IPS DF 4.7 (cell line): ENCODE measurements around the gene VWA8.
"Not testable (repeated sequence)": the region's sequence is repeated elsewhere in the genome, so short reads cannot be mapped to it uniquely, and the experiment has no call there.

ENCODE experiments used
- DNase-seq: peaks from one replicate; pipeline ENCODE4 v3.0.0-alpha.2; 2013; ENCODE audit warnings: low spot score; ENCODE audit errors: extremely low read depth

The VWA8 gene

DNA sequence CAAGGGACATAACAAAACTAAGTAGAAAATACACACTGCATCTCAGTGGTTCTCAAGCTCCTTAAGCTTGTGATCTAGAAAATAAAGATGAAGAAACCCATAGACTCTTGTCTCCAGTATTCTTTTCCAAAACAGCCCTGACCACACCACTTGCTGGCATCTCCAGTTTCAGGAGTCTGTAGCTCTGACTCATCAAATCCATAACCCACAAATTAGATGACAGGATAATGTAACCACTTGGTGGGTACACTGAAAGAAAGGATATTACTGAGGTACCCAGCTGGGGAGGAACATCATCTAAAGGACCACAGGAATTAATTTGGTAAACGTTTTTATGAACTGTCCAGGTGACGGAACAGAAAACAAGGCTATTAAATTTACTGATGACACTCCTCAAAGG, 214.7 kb downstream of the VWA8 start:
- DNase-seq, result no peak

DNA sequence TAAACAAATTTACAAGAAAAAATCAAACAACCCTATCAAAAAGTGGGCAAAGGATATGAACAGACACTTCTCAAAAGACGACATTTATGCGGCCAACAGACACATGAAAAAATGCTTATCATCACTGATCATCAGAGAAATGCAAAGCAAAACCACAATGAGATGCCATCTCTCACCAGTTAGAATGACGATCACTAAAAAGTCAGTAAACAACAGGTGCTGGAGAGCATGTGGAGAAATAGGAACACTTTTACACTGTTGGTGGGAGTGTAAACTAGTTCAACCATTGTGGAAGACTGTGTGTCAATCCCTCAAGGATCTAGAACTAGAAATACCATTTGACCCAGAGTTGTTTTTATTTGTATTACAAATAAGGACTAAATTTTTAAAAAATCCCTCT, 215.4 kb downstream of the VWA8 start:
- DNase-seq, result not testable (repeated sequence)

DNA sequence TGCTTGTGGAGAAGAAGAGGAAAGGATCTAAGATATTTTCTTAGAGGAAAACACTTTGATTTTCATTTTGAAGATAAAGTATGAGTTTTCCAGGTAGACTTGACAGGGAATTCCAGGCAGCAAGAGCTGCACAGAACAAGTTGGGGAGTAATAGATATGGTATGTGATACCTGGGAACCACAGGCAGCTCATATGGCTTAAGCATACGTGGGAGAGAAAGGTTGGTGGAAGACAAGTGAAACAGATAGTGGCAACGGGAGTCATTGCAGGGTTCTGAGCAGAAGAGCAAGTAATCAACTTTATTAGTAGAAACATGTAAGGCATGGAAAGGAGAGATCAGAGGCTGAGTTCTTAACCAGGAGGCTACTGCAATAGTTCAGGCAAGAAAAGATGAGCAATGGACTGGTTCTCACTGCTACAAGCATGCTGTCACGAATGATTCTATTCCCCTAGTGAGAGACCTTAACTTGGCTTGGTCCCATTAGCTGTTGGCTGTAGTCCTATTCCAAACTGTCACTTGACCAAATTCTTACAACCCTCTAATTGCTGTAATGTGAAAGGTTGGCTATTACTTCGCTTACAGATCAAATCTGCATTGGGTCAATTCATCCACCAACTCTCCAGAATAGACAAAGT, 217.9 kb downstream of the VWA8 start:
- DNase-seq, result no peak

DNA sequence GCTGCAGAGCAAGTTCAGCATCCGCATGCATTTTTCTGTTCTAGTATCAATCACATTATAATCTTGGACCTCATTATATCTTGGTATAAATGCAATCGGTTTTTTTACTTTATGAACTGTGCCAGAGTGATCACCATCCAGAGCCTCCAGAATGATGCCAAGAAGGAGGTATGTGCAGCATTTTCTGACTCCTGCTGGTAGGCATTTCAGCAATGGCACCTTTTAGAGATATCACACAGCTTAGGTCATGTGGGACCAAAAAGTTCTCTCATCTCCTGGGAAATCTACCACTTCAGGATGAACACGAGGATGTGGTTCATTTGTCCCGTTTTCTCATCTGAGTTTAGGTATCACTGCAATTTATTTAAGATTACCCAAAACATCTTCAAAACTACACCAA, 220.4 kb downstream of the VWA8 start:
- no peak for DNase-seq

DNA sequence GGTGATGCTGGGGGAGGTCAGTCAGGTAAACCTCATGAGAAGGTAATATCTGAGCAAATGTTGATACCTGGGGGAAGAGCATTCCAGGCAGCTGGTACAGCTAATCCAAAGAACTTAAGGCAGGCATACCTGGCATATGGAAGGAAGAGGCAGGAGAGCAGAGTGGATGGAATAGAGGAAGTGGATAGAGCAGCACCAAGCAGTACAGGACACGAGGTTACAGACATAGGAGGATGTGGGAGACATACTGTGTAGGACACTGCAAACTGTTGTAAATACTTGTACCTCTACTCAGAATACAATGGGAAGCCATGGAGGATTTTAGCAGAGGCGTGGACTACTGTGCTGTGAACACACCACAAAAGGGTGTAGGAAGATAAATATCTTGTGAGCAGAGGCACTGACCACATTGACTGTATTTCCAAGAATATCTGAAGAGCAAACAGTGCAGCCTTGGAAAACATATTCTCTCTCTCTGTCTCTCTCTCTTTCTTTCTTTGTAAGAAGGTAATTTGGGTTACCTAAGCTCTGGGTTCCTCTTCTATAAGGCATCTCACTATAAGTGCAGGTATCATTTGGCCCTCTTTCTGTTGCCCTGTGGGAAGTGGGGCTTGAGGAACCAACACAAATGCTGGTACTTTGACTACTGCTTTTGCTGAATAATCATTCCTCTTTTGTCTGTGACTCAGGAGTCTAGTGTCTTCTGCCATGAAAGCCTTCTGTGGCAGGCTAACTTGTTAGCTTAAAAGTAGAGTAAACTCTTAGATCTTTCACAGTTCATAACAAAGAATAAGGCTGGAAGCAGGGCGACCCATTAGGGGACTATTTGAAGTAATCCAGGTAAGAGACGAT, 238.0 kb downstream of the VWA8 start:
- DNase-seq, result no peak

DNA sequence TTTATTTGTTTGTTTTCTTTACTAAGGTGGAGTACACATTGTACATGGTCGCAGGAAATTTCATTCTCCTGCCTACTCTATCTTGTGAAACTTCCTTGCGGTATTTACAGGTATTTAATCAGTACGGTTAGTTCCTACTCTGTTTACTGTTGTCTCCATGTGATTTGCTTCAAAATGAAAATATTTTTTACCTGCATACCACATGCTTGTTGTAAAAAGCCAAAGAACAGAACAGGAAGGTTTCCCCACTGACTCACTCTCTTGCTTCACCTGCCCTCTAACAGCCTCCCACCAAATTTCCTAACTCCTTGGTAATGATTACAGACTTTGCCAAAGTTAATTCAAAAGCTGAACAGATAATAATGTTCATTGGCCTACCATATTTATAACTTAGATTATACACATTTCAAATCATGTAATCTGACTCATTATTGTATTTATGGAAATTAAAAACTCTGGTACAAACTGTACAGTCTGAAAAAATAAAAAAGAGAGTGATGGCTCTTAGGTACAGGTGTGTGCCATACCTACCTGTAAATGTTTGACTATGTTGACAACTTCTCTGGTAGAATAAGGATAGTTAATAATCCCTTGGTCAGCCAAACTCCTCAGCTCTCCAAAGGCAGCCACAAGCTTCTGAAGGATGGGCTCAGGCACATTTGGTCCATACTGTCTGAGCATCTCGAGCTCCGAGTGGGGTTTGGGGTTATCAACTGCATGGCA, 239.9 kb downstream of the VWA8 start:
- no peak for DNase-seq

DNA sequence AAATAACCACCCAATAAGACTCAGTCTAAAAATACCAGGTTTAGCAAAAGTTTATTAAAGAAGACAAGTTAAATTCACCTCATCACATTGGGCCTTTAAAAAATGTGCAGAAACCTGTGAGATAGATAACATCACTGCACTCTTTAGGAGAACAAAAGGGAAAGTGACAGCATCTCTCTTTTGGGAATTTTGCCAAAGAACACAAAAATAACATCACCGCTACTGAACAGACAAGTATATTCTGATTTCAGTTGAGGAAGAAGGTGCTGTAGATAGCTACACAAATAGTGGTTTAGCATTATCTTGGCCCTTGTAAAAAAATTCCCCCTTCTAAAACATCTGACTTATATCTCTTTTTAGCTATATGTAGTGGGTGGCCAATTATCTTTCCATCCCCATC, 244.7 kb downstream of the VWA8 start:
- DNase-seq, result no peak

DNA sequence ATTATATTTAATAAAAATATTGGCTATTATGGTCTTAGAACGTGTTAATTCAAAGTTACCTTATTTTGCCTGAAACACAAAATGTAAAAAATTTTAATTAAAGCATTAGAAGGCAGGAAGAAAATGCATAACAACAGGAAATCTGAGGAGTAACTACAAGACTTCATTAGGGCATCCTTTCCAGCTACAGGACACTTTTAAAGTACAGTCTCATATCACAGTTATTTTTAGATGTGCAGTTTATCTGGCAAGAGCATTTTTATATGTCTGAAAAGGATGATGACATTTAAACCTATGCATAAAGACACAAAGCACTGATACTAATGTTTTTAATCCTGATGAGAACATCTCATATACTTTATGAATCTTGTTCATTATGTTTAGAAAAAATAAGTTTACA, 247.5 kb downstream of the VWA8 start:
- no peak for DNase-seq

DNA sequence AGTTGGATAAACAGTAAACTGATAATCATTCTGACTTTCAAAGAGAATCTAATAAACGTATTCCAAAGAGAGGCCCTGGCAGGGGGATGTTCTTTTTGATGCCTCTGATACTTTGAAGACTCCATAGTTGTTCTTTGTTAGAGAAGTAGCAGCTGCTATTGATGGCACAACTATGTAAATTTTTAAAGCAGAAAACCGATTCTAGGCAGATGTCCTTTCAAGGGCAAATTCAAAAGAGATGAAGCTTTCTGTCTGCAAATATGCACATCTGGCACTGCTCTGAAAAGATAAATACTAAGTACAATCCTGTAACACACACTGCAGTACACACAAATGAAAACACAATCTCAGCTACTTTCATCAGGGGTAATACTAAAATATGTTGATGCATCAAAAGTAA, 250.1 kb downstream of the VWA8 start:
- DNase-seq, result no peak

DNA sequence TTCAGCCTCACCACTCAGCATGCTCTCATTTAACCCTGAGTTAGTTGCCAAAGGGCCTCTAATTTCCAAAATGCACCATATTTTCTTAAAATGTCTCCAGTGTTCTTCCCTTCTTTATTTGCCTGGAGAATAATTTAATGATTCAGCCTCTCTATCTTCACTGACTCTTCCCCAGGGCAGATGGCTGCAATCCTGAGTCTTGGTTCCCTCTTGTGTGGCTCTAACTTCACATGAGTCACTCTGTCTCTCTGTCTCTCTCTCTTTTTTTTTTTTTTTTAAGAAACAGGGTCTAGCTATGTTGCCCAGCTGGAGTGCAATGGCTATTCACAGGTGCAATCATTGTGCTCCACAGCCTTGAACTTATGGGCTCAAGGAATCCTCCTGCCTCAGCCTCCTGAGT, 251.4 kb downstream of the VWA8 start:
- no peak for DNase-seq

DNA sequence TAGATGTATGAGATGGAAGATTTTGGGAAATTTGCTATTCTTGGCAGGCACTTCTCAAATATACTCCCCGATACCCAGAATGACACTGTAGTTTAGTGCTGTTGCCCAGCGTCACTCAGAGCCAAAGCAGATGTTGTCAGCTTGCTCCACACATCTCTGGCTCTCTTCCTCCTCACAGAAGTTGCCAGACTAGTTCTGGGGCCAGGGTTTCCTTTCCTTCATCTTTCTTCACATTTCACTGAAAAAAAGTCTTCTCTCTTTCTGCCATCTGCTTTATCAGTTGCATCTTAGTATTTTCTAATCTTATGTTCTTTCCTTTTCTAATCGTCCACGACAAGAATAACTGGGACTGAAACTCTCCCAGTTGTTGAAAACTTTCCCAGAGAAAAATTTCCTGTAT, 252.2 kb downstream of the VWA8 start:
- DNase-seq, result no peak

DNA sequence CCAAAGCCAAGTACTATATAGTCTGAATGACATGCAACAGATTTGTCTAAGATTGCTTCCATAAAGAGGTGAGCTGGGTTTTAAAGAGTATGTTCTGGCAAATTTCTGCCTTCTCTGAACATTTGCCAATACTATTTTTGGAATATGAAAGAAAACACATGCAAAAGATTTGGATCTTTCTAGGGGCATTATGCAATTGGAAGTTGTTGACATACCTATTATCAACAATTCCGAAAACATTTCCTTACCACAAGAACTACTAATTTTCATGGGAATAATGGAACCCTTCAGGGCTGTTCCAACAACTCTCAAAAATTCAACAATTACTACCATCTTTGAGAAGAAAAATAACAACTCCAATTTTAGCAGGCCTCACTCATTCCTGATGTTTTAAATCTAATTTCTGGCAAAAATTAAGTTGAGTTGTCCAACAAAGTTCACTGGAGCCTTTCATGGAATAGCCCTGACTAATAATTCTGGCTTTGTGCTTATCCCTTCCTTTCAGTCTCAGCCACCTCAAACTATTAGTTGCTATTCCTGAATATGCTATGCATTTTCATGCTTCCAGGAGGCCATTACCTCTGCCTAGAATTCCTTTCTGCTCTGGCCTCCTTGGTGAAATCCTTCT, 253.6 kb downstream of the VWA8 start:
- no peak for DNase-seq

DNA sequence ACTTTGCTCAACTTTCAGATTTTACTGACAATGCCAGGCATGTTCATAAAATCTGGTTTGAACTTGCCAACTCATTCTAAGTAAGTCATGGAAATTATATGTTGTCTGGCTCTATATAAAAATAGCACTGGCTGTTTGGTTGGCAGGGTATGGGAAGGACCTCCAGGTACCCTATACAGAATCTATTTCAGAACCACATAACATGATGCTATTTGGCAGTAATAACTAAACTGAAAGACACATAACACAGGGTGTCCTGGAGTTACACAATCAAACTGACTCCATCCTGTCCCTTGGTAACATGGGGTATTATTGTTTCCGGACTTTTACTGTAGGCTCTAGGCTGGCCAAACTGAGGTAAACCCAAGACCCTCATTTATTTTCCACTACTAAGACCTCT, 254.8 kb downstream of the VWA8 start:
- DNase-seq, result no peak

DNA sequence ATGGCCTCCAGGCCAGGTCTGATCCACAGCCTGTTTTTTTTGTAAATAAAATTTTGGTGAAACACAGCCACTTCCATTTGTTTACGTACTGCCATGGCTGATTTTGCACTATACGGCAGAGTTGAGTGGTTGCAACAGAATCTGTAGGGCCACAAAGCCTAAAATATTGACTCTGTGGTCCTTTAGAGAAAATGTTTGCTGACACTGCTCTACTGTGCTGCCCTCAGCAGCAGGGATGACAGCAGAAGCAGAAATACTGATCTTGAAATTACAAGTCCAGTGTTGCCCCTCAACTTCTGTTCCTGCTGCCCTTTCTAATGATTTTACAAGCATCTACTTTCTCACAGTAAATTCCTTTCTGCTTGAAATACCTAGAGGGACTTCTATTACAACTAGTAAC, 258.4 kb downstream of the VWA8 start:
- DNase-seq, result no peak

DNA sequence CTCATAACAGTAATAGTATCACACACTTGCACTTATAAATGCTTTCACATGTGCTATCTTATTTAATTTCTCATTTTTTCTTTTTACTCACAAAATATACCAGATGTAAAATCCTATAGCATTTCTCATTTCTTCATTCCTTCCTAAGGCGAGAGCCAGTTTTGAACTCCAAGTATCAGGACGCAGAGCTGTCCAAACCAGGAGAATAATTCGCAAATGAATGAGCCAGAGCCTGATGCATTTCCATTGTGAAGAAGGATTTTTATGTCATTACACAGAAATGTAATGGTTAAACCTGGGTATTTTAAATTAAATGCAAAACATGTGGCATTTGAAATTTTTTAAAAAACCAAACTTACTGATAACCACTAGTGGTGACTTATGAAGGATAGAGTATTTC, 259.2 kb downstream of the VWA8 start:
- no peak for DNase-seq

DNA sequence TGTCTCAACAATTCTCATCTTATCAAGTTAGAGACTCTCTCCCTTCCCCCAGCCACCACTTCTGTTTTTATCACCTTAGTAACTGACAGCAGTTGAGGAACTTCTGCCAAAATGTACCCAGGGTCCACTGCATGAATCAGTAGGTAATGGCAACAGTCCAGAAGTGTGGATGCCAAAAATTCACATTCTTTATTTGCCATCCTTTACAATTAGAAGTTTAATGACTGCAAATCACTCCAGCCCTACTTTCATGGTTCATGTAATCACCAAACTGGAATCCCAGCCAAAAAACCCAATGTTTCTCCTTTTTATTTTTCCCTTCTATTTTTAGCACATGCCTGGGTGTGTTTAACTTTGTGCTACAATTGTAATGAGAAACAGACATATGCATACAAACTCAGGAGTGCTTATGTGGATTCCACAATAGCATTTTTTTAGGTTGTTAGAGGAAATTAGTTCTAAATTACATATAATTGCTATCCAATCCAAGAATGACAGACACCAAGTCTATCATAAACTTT, 260.1 kb downstream of the VWA8 start:
- no peak for DNase-seq

DNA sequence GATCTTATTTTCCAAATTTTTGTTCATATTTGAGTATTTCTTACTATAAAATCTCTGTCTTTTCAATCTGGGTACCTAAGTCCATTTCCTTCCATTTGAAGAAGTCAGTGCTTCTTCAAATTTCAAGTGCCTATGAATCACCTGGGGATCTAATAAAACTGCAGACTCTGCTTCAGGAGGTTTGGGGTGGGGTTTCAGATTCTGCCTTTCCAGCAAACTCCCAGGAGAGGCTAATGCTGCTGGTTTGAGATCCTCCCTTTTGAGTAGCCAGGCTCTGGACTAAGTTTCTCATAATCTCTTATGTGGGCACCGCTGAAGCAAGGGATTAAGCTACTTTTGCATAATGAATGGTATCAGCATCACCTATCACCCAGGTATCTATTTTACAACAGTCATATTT, 261.1 kb downstream of the VWA8 start:
- DNase-seq, result no peak

DNA sequence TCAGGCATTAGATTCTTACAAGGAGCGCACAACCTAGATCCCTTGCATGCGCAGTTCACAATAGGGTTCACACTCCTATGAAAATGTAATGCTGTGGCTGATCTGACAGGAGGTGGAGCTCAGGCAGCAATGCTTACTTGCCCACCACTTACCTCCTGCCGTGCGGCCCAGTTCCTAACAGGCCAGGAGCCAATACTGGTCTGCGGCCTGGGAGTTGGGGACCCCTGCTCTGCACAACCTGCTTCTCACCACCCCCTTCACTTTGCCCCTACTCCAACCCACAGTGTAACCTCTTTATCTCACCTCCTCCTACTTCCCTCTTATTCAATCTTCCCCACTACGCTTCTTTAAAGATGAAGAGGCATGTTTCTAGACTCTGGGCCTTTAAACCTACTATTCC, 263.3 kb downstream of the VWA8 start:
- DNase-seq, result no peak

DNA sequence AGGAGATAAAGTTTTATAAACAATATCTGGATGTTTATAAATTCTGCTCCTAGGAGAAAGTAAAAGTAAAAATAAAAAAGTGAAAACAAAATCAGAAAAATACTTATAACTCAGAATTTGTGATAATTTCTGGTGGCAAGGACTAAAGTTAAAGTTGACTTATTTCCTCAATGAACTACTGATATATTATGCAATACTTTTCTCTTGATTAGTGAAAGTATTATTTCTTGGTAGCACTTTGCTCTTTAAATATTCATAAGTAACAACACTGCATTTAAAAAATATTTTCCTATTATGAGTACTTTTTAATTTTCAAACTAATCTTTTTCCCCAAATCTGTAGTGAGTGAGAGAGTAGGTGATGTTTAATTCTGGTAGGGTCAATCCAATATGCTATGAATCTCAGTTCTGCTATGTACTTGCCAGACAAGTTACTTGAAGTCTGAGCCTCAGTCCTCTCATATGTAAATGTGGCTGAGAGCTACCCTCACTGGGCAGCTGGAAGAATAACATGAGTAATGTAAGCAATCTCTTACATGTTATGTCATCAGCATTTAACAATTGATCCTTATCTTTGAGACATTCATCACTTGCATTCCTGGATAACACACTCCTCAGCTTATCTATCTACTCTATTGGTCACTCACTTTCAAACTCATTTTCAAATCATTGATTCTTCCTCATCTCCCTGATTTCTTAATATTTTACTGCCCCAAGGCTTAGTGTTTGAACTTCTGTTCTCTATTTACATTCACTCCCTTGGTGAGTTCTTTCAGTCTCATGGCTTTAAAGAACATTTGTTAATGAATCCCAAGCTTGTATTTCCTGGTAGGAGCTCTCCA, 264.5 kb downstream of the VWA8 start:
- no peak for DNase-seq

DNA sequence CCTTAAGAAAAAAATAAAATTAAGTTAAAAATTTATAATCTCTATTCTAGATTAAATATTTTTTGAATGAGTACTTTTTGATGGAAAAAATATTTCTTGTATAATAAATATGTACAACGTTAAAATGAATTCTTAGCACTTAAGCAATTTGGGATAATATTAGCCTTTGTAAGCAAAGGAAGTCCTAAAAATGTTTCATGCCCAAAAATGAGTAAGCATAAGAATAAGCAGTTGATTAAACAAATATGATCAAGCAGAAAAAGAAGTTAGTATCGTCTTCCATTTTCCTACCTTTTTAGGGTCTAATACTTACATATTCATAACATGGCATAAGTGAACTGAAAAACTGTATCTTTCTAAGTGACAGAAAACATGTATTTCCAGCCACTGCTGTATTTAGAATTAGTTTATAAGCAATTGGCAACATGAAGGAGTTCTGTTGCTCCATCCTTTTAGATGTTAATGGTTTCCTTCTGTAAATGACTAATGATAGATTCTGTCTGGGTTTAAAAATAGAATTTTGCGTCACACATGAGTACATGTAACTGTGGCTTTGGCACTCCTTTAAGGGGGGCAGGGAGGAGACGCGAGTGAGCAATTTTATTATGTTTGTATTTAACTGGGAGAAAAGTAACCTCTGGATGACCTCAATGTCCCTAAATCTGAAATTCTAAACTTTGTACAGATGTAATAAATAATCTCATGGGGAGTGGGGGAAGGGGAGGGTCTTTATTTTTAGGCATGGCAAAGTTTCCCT, 266.2 kb downstream of the VWA8 start:
- no peak for DNase-seq
